MM.1S (cell line): ENCODE data around the gene KIF25.

ENCODE experiments used
- DNase-seq: peaks from one replicate; pipeline ENCODE4 v3.0.0-alpha.2; 2015
- H2AFZ ChIP-seq: fragments of 300-600 bp; sonication (generic); 2 replicates; pipeline ENCODE4 v1.6.0; 2016; ENCODE audit warnings: antibody characterized with exemption, low read length
- H3F3A ChIP-seq: fragments of 300-600 bp; sonication (generic); 2 replicates; pipeline ENCODE4 v1.6.1; 2016; ENCODE audit warnings: mild to moderate bottlenecking, antibody characterized with exemption, low read length, moderate library complexity, mixed read lengths; ENCODE audit not compliant: insufficient read depth
- H3K27ac ChIP-seq: fragments of 300-600 bp; sonication (generic); 2 replicates; pipeline ENCODE4 v1.5.1; 2016; ENCODE audit warnings: mild to moderate bottlenecking, low read length
- H3K27me3 ChIP-seq: fragments of 300-600 bp; sonication (generic); replicated peaks from 2 replicates; pipeline ENCODE4 v1.6.0; 2016; ENCODE audit warnings: low read length; ENCODE audit not compliant: insufficient read depth
- H3K36me3 ChIP-seq: fragments of 300-600 bp; sonication (generic); replicated peaks from 2 replicates; pipeline ENCODE4 v1.6.1; 2016; ENCODE audit warnings: mild to moderate bottlenecking, low read length, mixed read lengths; ENCODE audit not compliant: insufficient read depth
- H3K4me1 ChIP-seq: fragments of 300-600 bp; sonication (generic); 2 replicates; pipeline ENCODE4 v1.6.1; 2016; ENCODE audit warnings: low read length, mixed read lengths
- H3K4me2 ChIP-seq: fragments of 300-600 bp; sonication (generic); 2 replicates; pipeline ENCODE4 v1.6.0; 2016; ENCODE audit warnings: low read depth, low read length
- H3K4me3 ChIP-seq: fragments of 300-600 bp; sonication (generic); 2 replicates; pipeline ENCODE4 v1.5.1; 2016; ENCODE audit warnings: low read length, mixed read lengths
- H3K79me2 ChIP-seq: fragments of 300-600 bp; sonication (generic); 2 replicates; pipeline ENCODE4 v1.6.1; 2016; ENCODE audit warnings: mixed run types, low read length, mixed read lengths
- H3K9ac ChIP-seq: fragments of 300-600 bp; sonication (generic); 2 replicates; pipeline ENCODE4 v1.6.1; 2016; ENCODE audit warnings: low read length, mixed read lengths
- H3K9me2 ChIP-seq: fragments of 300-600 bp; sonication (generic); replicated peaks from 2 replicates; pipeline ENCODE4 v1.6.1; 2016; ENCODE audit warnings: mild to moderate bottlenecking, low read length, mixed read lengths; ENCODE audit not compliant: insufficient read depth
- H3K9me3 ChIP-seq: fragments of 300-600 bp; sonication (generic); replicated peaks from 2 replicates; pipeline ENCODE4 v1.6.1; 2016; ENCODE audit warnings: mild to moderate bottlenecking, low read length, mixed read lengths; ENCODE audit not compliant: insufficient read depth
- H4K20me1 ChIP-seq: fragments of 300-600 bp; sonication (generic); 2 replicates; pipeline ENCODE4 v1.6.1; 2016; ENCODE audit warnings: mild to moderate bottlenecking, low read length, moderate library complexity, mixed read lengths; ENCODE audit not compliant: insufficient read depth
- EZH2 ChIP-seq: fragments of 300-600 bp; sonication (generic); optimal IDR thresholded peaks from 2 replicates; pipeline ENCODE3; 2017; ENCODE audit warnings: low read depth, mild to moderate bottlenecking, antibody characterized with exemption, low read length, mixed read lengths
- EZH2phosphoT487 ChIP-seq: fragments of 300-600 bp; sonication (generic); IDR thresholded peaks from 2 replicates; pipeline ENCODE4 v1.6.1; 2018; ENCODE audit warnings: antibody characterized with exemption, low read length
- TF ChIP-seq, protein P1 (sequence below): fragments of 300-600 bp; sonication (generic); IDR thresholded peaks from 2 replicates; pipeline ENCODE4 v1.5.1; 2016; ENCODE audit warnings: antibody characterized with exemption, low read length, mixed read lengths

Gene KIF25

DNA sequence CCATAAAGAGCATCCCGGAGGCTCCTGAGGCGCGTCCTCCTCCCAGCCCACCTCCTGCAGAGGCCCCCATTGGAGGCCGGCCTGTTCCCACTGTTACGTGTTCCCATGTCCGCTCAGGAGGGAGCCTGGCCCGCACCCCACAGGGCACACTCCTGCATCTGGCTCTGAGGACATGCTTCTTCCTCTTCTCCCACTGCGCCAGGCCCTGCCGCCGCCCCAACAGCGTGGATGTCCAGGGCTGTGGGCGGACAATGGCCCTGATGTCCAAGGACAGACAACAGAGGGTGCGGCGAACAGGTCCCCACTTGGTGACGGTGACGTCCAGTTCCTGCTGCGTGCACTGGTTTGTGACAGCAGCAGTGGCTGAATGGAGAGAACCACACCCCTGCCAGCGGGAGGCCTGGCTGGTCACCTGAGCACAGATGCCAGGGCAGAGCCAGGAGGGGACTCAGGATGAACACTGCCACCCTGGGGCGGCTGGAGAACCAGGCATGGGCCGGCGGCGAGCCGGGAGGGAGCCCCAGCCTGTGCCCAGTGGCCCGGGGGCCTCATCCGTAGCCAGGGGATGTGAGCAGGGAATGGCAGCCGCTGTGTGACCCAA, 54.9 kb downstream of the KIF25 start:
- H3K9me3 ChIP-seq, result no peaks in the 10 kb centered on the region
- TF ChIP-seq EZH2 (no peak), EZH2phosphoT487 (no peak)
- TF ChIP-seq, protein P1, sequence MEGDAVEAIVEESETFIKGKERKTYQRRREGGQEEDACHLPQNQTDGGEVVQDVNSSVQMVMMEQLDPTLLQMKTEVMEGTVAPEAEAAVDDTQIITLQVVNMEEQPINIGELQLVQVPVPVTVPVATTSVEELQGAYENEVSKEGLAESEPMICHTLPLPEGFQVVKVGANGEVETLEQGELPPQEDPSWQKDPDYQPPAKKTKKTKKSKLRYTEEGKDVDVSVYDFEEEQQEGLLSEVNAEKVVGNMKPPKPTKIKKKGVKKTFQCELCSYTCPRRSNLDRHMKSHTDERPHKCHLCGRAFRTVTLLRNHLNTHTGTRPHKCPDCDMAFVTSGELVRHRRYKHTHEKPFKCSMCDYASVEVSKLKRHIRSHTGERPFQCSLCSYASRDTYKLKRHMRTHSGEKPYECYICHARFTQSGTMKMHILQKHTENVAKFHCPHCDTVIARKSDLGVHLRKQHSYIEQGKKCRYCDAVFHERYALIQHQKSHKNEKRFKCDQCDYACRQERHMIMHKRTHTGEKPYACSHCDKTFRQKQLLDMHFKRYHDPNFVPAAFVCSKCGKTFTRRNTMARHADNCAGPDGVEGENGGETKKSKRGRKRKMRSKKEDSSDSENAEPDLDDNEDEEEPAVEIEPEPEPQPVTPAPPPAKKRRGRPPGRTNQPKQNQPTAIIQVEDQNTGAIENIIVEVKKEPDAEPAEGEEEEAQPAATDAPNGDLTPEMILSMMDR, result no peak
- no peaks in the 10 kb centered on the region for H3K79me2 ChIP-seq
- no peak overlapping the region for H3K4me3 ChIP-seq
- no peaks in the 10 kb centered on the region for H3F3A ChIP-seq
- H3K36me3 ChIP-seq, result no peaks in the 10 kb centered on the region
- DNase-seq, result no peak
- H4K20me1 ChIP-seq, result no peaks in the 10 kb centered on the region
- no peak overlapping the region for H3K9ac ChIP-seq
- no peaks in the 10 kb centered on the region; the same call in 1 of the 2 replicates for H3K27me3 ChIP-seq
- H2AFZ ChIP-seq, result no peak overlapping the region
- no peak overlapping the region for H3K4me2 ChIP-seq
- H3K4me1 ChIP-seq, result no peaks in the 10 kb centered on the region
- no peak overlapping the region for H3K27ac ChIP-seq
- H3K9me2 ChIP-seq, result no peaks in the 10 kb centered on the region

DNA sequence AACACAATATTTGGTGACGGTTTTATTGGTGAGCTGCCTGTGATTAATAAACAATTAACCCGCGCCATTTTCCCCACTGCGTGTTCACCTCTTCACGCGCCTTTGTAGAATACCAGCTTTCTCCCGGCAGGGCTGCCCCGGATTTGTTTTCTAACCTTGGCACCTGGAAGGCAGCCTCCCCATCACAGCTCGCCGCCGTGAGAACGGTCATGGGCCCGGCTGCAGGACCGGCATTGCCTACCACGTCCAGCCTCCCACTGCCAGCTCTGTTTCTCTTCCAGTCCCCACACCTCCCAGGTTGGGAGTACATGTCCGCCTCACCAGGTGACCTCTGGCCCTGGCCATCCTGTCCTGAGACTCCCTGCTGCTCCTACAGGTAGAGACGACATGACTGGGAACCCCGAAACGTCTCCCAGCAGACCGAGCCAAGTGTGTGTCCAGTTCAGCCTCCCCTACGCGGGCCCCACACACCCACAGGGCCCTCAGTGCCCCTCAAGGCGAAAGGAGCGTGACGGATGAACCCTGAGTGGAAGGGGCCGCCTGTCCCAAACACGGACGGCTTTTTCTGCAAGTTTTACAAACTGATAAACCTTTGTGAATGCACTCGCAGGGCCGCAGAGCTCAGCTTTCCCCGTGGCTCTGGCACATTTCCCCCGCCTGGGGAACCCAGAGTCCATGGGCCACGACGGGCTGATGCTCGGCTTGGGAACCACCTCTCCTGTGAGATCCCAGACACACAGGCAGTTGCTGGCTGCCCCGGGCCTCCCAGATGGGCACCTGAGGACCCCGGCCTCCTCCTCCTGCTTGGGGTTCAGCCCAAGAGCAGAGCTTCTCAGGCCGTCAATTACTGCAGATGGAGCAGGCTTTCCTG, 55.9 kb downstream of the KIF25 start:
- TF ChIP-seq EZH2phosphoT487 (no peak), EZH2 (no peak)
- TF ChIP-seq, protein P1, result no peak
- no peak overlapping the region for H2AFZ ChIP-seq
- no peaks in the 10 kb centered on the region for H3K4me1 ChIP-seq

DNA sequence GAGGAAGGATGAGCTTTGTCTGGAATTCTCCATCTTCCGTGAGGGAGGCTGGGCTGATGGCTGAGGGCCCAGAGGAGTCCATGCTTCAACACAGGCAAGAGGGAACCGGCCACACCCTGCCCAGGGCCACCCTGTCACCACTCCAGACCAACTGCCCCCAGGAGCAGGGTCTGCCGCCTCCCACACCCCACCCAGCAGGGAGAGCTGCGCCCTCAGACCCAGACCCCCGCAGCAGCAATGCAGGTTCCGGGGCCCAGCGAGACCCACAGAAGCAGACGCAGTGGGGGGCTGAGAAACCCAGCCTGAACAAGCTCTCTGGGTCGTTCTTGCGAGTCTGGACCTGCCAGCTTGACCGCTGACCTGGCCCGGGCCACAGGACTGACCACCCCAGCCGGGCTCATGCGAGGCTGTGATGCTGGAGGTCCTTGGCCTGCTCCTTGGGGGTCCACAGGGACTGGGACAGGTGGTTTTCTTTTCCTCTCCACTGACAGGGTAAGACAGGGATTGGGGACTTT, 56.5 kb downstream of the KIF25 start:
- no peak for TF ChIP-seq EZH2
- TF ChIP-seq EZH2phosphoT487, result no peak
- TF ChIP-seq, protein P1, result no peak
- Histone ChIP-seq H3K9me3 (no peaks in the 10 kb centered on the region), H3K27me3 (no peaks in the 10 kb centered on the region; the same call in 1 of the 2 replicates), H3K4me2 (no peak overlapping the region), H3K9ac (no peak overlapping the region), H3K27ac (no peak overlapping the region), H4K20me1 (no peaks in the 10 kb centered on the region), H3K4me1 (no peaks in the 10 kb centered on the region), H2AFZ (no peak overlapping the region), H3K36me3 (no peaks in the 10 kb centered on the region), H3F3A (no peaks in the 10 kb centered on the region), H3K4me3 (no peak overlapping the region), H3K79me2 (no peaks in the 10 kb centered on the region), H3K9me2 (no peaks in the 10 kb centered on the region)
- DNase-seq, result no peak

More for the DNA sequence above, 55.9 kb downstream of the KIF25 start:
- H3K27me3 ChIP-seq, result no peaks in the 10 kb centered on the region; the same call in 1 of the 2 replicates
- DNase-seq, result no peak
- H3K9me2 ChIP-seq, result no peaks in the 10 kb centered on the region
- H3F3A ChIP-seq, result no peaks in the 10 kb centered on the region
- no peak overlapping the region for H3K4me3 ChIP-seq
- H3K36me3 ChIP-seq, result no peaks in the 10 kb centered on the region
- no peaks in the 10 kb centered on the region for H3K9me3 ChIP-seq
- no peaks in the 10 kb centered on the region for H4K20me1 ChIP-seq
- H3K27ac ChIP-seq, result no peak overlapping the region
- no peak overlapping the region for H3K4me2 ChIP-seq
- no peak overlapping the region for H3K9ac ChIP-seq
- H3K79me2 ChIP-seq, result no peaks in the 10 kb centered on the region
